Heart left ventricle (tissue), 13 donors: ENCODE measurements around the gene HSPA4L.

Experiments
- POLR2A ChIP-seq, 2 donors: fragments of 450-650 bp; IDR thresholded peaks; one replicate each; pipeline ENCODE4 v1.6.1; 2017; ENCODE audit warnings: antibody characterized with exemption in 2 of 2, mild to moderate bottlenecking in 2 of 2, moderate library complexity in 2 of 2
- TF ChIP-seq, protein P1 (sequence below), 12 donors: fragments of 200-600 bp; sonication (generic) in 4 of 12; IDR thresholded peaks; one replicate each; pipeline versions ENCODE4 v1.5.0 to v1.8.0; 2018 to 2022; ENCODE audit warnings: antibody characterized with exemption in 12 of 12, mild to moderate bottlenecking in 5 of 12
- donor health status: ischemic (EF 13 %, LVEDD 7.1; RV severe dilation, severe dysfunction).
- donor health status: DM: no; HTN: yes; CAD: no.
- donor health status: DM: no; HTN: no; CAD: no.
- donor health status: ischemic (EF 25% LVEDD 6.9; RV normal size, moderate dysfunction).
- donor health status: ischemic (EF 25% LVEDD 5.7; RV mildly dilated, moderate dysfunction).
- donor health status: ischemic (EF 35%, LVEDD 5.7; RV mildly dilated, moderate dysfunction).
- donor health status: nonischemic (EF 11% LVEDD 7.7; RV severe dilation, severe dysfunction).
- donor health status: DM: yes; HTN: yes; CAD: no.
- donor health status: PGD.
- donor health status: ischemic (EF 29% LVEDD 5.4; RV normal size, mild dysfunction).
- donor health status: nonischemic (EF 23%, LVEDD 6.1; RV moderate dilation, normal function).

DNA sequence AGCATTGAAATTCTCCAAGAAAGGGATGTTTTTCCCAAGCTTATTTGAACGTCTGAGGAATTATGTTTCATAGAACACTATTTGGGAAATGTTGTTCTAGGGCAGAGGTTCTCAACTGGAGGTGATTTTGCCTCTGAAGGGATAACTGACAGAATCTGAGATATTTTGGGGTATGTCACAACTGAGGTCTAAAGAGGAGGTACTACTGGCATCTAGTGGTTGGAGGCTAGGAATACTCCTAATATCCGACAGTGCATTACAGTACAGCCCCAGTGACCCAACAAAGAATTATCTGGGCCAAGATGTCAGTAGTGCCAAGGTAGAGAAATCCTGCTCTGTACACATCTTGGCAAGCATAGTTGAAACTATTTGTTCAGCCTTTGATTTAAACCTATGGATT, 6.4 kb downstream of the HSPA4L start:
- TF ChIP-seq, protein P1, sequence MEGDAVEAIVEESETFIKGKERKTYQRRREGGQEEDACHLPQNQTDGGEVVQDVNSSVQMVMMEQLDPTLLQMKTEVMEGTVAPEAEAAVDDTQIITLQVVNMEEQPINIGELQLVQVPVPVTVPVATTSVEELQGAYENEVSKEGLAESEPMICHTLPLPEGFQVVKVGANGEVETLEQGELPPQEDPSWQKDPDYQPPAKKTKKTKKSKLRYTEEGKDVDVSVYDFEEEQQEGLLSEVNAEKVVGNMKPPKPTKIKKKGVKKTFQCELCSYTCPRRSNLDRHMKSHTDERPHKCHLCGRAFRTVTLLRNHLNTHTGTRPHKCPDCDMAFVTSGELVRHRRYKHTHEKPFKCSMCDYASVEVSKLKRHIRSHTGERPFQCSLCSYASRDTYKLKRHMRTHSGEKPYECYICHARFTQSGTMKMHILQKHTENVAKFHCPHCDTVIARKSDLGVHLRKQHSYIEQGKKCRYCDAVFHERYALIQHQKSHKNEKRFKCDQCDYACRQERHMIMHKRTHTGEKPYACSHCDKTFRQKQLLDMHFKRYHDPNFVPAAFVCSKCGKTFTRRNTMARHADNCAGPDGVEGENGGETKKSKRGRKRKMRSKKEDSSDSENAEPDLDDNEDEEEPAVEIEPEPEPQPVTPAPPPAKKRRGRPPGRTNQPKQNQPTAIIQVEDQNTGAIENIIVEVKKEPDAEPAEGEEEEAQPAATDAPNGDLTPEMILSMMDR (IDR thresholded peaks at IDR 0.05) = peak in 6 of 12 donors; percentile 5 to 24 (median 14)
- no peak for TF ChIP-seq POLR2A (IDR thresholded peaks at IDR 0.05)
